Measurements from ENCODE around the gene EXOC4. TPM values are rescaled to one million over a fixed set of nuclear protein-coding genes. Genes with fewer than 3 reads are reported as not detected.

Gene EXOC4
- total RNA-seq, 1 donor from 2014 or later = 145 TPM

DNA sequence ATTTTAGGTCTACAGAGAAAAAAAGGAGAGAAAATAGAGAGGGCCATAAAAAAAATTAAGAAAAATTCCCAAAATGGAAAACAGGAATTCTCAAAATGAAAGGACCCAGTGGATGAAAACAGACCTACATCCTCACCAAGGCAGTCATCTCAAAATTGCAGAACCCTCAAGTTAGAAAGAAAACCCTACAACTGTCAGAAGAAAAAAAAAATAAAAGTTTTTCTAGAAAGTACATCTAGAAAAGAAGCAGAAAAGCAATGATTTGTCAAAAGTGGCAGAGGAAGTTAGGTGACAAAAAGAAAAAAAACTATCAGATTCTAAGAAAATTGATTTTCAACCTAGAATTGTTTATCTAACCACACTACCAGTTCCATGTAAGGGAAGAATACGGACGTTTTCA lies 706.6 kb downstream of the EXOC4 start:
- Mint-ChIP-seq H3K36me3 (ENCODE audit: insufficient read depth) (peaks cover 7% of the 10 kb centered on the region), H3K4me1 (ENCODE audit: low read depth) (no peaks in the 10 kb centered on the region), H3K27me3 (no peaks in the 10 kb centered on the region), H3K4me3 (ENCODE audit: low read depth) (no peak overlapping the region), H3K27ac (no peak overlapping the region), H3K9me3 (ENCODE audit: low read depth) (peaks cover 3% of the 10 kb centered on the region)
- no peak for DNase-seq (ENCODE audit: low spot score, unreplicated experiment)
- TF ChIP-seq, protein P1, sequence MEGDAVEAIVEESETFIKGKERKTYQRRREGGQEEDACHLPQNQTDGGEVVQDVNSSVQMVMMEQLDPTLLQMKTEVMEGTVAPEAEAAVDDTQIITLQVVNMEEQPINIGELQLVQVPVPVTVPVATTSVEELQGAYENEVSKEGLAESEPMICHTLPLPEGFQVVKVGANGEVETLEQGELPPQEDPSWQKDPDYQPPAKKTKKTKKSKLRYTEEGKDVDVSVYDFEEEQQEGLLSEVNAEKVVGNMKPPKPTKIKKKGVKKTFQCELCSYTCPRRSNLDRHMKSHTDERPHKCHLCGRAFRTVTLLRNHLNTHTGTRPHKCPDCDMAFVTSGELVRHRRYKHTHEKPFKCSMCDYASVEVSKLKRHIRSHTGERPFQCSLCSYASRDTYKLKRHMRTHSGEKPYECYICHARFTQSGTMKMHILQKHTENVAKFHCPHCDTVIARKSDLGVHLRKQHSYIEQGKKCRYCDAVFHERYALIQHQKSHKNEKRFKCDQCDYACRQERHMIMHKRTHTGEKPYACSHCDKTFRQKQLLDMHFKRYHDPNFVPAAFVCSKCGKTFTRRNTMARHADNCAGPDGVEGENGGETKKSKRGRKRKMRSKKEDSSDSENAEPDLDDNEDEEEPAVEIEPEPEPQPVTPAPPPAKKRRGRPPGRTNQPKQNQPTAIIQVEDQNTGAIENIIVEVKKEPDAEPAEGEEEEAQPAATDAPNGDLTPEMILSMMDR (IDR thresholded peaks at IDR 0.05; ENCODE audit: unreplicated experiment) = no peak

DNA sequence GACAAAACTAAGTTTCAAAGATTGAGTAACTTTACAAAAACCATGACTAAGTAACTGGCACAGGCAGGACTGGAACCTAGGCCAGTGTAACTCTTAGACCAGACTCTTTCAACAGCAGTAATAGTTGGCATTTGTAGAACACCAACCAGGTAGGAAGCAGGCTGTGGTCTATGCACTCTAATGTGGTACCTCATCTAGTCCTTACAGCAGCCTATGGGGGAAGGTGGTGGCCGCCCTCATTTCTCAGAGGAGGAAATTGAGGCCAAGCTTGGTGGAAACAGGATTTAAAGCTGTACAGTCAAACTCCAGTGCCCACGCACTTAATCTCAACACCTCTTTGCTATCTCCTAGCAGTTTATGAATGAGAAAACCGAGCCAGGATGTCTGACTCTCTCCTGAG lies 708.8 kb downstream of the EXOC4 start:
- TF ChIP-seq, protein P1 (IDR thresholded peaks at IDR 0.05; ENCODE audit: unreplicated experiment) = no peak
- Mint-ChIP-seq H3K27ac (no peak overlapping the region), H3K27me3 (no peaks in the 10 kb centered on the region), H3K36me3 (ENCODE audit: insufficient read depth) (peaks cover 23% of the 10 kb centered on the region), H3K4me1 (ENCODE audit: low read depth) (no peaks in the 10 kb centered on the region), H3K4me3 (ENCODE audit: low read depth) (no peak overlapping the region), H3K9me3 (ENCODE audit: low read depth) (peaks cover 23% of the 10 kb centered on the region)
- DNase-seq (ENCODE audit: low spot score, unreplicated experiment) = no peak

DNA sequence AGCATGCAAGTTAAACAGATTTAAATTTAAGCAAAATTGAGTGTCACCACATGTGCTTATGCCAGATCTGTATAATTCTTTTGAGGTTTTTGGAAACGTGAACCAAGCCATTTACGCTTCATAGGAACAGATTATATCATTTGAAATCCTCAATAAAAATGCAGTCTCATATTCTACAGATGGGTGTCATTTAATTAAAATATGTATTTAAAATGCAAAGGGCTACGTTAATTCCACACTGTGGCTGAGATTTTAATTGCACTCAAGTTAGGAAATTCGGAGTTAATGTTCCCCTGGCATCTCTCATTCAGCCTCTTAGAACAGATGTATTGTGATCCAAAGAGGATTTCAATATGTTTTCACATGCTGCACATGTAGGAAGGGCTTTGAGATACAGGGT lies 709.8 kb downstream of the EXOC4 start:
- no peak overlapping the region for H3K27ac Mint-ChIP-seq
- H3K9me3 Mint-ChIP-seq (ENCODE audit: low read depth) = peaks cover 32% of the 10 kb centered on the region
- no peaks in the 10 kb centered on the region for H3K4me1 Mint-ChIP-seq (ENCODE audit: low read depth)
- TF ChIP-seq, protein P1 (IDR thresholded peaks at IDR 0.05; ENCODE audit: unreplicated experiment) = no peak
- H3K36me3 Mint-ChIP-seq (ENCODE audit: insufficient read depth) = peaks cover 33% of the 10 kb centered on the region
- no peaks in the 10 kb centered on the region for H3K27me3 Mint-ChIP-seq
- no peak for DNase-seq (ENCODE audit: low spot score, unreplicated experiment)
- no peak overlapping the region for H3K4me3 Mint-ChIP-seq (ENCODE audit: low read depth)

DNA sequence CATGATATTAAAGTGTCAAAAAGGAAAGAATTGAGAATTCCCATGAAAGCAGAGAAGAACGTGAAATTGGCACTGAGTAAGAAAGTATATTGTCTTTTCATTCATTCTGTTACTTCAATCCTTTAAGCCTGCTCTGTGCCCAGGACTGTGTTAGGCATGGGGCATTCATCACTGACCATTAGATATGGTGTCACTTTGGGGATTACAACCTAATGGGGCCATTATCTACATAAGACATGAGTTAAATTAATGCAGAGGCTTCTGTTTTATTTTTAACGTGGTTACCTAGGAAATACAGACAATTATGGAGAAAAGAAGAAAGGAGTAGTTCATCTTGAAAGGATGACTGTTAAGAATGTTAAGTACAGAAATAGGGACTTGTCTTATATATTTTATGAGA lies 710.8 kb downstream of the EXOC4 start:
- no peak for DNase-seq (ENCODE audit: low spot score, unreplicated experiment)
- Mint-ChIP-seq H3K9me3 (ENCODE audit: low read depth) (peaks cover 40% of the 10 kb centered on the region), H3K27ac (no peak overlapping the region), H3K36me3 (ENCODE audit: insufficient read depth) (peaks cover 38% of the 10 kb centered on the region), H3K4me1 (ENCODE audit: low read depth) (no peaks in the 10 kb centered on the region), H3K4me3 (ENCODE audit: low read depth) (no peak overlapping the region), H3K27me3 (no peaks in the 10 kb centered on the region)
- TF ChIP-seq, protein P1 (IDR thresholded peaks at IDR 0.05; ENCODE audit: unreplicated experiment) = no peak

DNA sequence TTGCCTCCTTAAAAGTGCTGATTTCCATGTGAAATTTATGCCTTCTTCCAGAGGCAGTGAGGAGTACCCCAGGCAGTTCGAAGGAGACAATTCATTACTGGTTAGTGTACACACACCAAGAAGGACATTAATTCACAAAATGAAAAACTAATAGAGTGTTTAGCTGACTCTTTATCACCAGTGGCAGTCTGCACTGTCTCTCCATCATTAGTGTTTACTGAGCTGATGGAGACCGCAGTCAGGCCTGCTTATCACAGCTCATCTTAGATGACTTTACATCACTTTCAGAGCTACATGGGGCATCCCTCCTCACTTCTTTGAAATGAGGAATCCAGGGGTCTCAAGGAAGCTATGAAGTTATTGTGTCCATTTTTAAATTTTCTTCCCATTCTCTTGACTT lies 718.7 kb downstream of the EXOC4 start:
- H3K36me3 Mint-ChIP-seq (ENCODE audit: insufficient read depth) = peaks cover 22% of the 10 kb centered on the region
- no peaks in the 10 kb centered on the region for H3K27me3 Mint-ChIP-seq
- peaks cover 27% of the 10 kb centered on the region for H3K9me3 Mint-ChIP-seq (ENCODE audit: low read depth)
- H3K4me3 Mint-ChIP-seq (ENCODE audit: low read depth) = no peak overlapping the region
- DNase-seq (ENCODE audit: low spot score, unreplicated experiment) = no peak
- no peaks in the 10 kb centered on the region for H3K4me1 Mint-ChIP-seq (ENCODE audit: low read depth)
- no peak overlapping the region for H3K27ac Mint-ChIP-seq
- TF ChIP-seq, protein P1 (IDR thresholded peaks at IDR 0.05; ENCODE audit: unreplicated experiment) = no peak

Data from progenitor cell of endocrine pancreas (in vitro differentiated cells).